Stimulated activated CD8-positive, alpha-beta memory T cell treated with anti-CD3 and anti-CD28 coated beads, Interleukin-7, amount 100 ng/mL, for 1 hour (primary cell): ENCODE data around the gene PRKCD.
"Not testable (repeated sequence)": the region's sequence is repeated elsewhere in the genome, so short reads cannot be mapped to it uniquely, and the experiment has no call there.

Experiments
- DNase-seq, 2 donors: peaks; one replicate each; pipeline ENCODE4 v3.0.0-alpha.2; 2020; ENCODE audit warnings: low read depth in 2 of 2

The PRKCD gene

DNA sequence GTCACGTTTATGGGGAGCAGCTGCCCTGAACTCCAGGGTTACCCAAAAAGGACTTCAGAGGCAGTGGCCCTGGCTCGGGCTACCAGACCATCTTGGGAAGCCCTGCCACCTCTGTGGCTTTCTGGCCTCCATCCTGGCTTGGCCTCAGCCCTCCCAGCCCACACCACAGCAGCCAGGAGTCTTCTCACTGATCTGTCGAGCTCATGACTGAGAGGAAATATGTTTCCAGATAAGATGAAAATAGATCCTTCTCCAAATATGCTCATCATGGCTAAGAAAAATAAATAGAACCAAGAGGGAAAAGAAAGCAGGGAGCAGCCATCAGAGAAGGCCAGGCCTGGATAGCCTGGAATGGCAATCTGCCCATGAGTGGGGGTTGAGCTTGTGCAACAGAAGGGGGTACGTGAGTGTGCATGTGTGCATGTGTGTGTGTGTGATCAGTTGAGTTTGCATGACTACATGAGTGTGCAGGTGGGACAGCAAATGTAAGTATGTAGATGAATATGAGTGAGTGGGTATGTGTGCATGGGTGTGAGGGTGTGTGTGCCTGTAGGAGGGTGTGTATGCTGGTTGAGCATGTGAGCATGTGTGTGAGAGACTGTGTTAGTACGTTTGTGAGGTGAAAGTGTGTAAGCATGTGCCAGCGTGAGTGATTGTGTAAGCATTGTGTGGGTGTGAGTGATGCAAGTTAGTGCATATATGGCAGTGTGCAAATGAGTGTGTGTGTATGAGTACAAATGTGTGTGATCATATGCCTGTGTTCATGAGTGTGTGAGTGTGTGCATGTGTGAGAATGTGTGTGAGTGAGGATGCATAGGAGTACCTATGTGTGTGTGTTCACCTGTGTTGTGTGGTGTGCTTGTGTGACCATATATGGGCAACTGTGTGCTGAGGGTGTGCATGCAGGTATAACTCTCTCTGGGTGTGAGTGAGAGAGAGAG, 20.8 kb upstream of the PRKCD start:
- DNase-seq = no peak

DNA sequence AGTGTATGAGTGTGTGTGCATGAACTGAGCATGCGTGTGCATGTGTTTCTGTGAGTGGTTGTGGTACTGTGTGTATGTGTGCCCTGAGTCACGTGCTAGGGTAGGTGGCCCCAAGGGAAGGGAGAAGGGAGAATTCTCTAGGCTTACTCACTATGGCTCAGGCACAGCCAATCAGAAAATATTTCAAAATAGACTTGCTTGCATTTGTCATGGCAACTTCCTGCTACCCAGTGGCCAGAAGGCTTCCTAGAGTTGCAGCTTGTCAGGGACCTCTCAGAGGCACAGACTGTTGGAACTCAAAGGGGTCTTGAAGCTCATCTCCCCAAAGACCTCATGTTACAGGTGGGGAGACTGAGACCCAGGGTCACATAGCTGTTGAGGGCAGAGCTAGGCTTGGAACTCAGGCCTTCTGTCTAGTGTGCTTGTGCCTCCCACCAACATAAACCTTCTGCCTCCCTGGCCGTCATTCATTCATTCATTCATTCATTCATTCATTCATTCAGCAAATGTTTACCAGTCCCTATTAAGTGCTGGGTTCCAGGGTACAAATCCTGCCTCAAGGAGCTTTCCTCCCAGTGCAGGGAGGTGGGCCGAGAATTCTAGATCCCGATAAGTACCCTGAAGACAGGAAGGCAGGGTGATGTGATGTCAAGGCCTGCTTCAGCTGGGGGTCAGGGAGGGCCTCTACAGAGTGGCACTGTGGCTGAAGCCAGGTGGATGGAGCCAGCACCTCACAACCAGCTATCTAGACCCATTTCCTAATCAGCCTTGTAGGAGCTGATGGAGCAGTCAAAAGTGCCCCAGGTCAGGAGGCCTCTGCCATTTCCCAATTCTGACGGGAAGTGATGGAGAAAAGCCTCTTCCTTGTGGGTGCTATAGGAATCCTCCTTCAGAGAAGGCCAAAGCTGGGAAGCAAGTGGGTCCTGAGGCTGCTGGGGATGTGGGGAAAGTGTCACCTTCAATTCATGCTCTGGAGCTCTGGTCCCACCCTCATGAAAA, 19.9 kb upstream of the PRKCD start:
- DNase-seq = no peak

GRCh38 chr3:53142986-53143385, 18.0 kb upstream of the PRKCD start:
- DNase-seq = no peak

GRCh38 chr3:53144446-53144845, 16.6 kb upstream of the PRKCD start:
- no peak for DNase-seq

GRCh38 chr3:53144862-53145712, 15.9 kb upstream of the PRKCD start:
- DNase-seq = no peak

GRCh38 chr3:53145713-53146080, 15.3 kb upstream of the PRKCD start:
- no peak for DNase-seq

GRCh38 chr3:53146319-53146891, 14.6 kb upstream of the PRKCD start:
- no peak for DNase-seq

- no peak for DNase-seq
These were observed 13.7 kb upstream of the PRKCD start for GRCh38 chr3:53147151-53147902.

DNA sequence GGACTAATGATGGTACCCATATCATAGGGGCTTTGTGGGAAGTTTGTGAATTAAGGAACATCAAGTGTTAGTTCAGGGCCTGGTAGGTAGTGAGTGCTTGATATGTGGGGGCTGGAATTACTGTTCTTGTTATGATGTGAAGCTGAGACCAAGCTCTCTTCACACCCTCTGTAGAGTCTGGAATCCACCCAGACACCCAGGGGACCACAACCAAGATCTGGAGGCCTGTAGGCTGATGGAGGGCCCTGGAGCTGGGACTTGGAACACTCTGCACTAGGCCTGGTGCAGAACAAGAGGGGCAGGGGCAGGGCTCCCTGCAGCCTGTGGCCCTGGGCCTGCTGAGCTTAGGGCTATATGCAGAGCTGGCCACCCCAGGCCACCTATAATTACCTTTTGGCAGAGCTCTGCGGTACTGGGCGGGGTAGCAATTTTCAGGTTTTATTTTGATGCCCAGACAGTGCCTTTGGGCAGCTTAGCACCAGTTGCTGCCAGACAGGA, 13.1 kb upstream of the PRKCD start:
- no peak for DNase-seq

GRCh38 chr3:53149006-53149690, 11.9 kb upstream of the PRKCD start:
- DNase-seq = no peak

- no peak for DNase-seq
These were observed 11.3 kb upstream of the PRKCD start for GRCh38 chr3:53149699-53150098.

DNA sequence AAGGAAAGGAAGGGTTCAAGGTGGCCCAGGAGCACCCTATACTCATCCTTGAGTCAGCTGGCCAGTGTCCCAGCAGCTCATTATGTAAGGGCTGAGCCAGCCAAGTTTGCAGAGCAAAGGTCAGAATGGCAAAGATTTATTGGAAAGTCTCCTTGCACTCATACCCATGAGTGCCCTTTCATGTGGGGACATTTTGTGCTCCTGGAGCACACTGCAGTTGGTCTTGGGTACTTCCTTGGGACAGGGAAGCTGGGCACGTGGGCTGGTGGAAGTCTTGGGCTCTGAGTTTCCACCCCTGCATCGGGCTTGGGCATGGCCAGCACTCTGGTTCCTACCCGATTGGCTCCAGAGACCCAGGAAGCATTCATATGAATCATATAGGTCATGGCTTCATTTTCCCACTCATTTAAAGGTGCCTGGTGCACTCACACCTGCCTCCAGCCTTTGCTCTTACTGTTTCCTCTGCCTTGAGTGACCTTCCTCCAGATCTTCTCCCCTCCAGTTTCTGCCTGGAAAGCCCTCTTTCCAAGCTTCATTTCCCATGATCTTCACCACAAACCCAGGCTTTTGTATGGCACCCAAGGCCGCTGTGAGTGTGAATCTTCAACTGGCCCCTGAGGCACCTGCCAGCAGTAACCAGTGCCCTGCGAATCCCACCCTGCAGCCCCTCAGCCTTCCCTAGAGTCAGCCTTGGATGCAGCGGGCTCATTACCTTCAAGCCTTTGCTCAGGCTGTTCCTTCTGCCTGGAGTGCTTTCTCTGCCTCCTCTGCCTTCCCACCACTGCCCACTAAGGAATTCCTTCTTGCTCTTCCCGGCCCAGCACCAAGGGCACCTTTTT, 10.5 kb upstream of the PRKCD start:
- DNase-seq = no peak

DNA sequence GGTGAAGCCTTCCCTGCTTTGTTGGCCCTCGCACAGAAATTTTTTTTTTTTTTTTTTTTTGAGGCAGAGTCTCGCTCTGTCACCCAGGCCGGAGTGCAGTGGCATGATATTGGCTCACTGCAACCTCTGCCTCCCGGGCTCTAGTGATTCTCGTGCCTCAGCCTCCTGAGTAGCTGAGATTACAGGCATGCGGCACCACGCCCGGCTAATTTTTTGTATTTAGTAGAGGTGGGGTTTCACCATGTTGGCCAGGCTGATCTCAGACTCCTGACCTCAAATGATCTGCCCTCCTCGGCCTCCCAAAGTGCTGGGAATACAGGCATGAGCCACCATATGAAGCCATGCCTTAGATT, 9.9 kb upstream of the PRKCD start:
- not testable (repeated sequence) for DNase-seq

GRCh38 chr3:53151465-53151864, 9.5 kb upstream of the PRKCD start:
- no peak for DNase-seq

DNA sequence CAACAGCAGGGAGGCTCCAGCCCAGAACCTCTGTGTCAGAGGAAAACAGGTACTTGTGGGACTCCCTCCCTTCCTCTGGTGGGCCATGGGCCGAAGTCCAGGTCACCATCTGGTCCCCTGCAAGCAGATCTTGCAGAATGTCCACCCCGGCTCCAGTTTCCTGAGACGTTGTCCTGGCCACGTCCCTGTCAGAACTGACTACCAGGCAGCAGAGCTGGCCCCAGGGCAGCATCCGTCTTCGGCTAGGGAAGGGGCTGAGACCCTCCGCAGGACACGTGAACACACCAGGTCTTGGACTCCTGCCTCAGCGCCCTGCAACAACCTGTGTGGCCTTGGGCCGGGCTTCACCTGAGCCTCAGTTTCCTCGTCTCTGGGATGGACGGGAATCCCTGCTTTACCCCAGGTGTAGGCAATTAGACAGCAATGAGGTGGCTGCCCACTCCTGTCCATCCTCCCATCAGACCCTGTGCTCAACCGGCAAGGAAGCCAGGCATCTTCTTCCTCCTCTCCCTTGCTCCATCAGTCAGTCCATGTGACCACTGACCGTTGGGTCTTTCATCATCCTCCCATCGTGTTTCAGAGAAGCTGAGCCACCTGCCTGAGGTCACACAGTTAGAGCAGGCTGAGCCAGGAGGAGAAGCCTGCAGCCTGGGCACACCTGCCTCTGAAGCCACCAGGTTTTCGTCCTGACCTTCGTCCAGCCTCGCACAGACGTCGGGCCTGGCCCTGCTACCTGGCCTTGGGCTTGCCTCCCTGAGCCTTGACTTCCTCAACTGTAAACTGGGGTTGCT, 8.9 kb upstream of the PRKCD start:
- no peak for DNase-seq

DNA sequence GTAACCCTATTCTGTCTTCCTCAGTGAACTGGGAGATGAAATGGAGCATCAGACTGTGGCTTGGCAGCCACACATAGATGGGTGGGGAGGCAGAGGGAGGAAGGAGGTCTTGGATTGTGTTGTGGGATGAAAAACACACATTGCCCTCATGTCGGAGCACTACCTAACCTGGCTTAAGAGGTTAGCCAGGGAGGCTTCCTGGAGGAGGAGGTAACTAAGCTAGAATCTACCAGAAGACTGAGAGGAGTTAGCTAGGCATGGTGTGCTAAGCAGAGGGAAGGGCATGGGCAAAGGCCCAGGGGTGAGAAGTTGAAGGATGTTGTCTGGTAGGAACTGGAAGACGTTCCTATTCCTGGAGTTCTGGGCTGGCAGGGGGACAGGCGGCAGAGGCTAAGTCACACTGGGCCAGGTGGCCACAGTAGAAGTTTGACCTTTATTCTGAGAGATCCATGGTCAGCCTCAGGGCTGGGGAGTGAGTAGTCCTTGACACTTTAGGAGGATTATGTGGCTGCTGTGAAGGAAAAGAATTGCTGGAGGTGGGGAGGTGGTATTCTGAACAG, 7.7 kb upstream of the PRKCD start:
- DNase-seq = no peak

GRCh38 chr3:53153980-53154379, 7.0 kb upstream of the PRKCD start:
- no peak for DNase-seq

- DNase-seq = no peak
These were observed 6.1 kb upstream of the PRKCD start for GRCh38 chr3:53154881-53155285.
